Cardiac fibroblast (primary cell): ENCODE data around the gene ZNF526.
A peak's percentile ranks its signal among the peaks of the same experiment; 100 is the strongest.

Experiments used
- DNase-seq, 2 donors: peaks; one replicate each; pipeline versions ENCODE4 v3.0.0 to v3.0.0-alpha.2; 2010; ENCODE audit warnings: low read depth in 2 of 2
- H3K4me3 ChIP-seq, 2 donors: replicated peaks in 1 of 2; 1 replicate in 1 of 2; 2 replicates in 1 of 2; pipeline ENCODE4 v1.5.1; 2011; ENCODE audit warnings: low read depth in 2 of 2, low read length in 2 of 2, mild to moderate bottlenecking in 2 of 2, moderate library complexity in 1 of 2
- TF ChIP-seq, protein P1 (sequence below): IDR thresholded peaks from one replicate; pipeline ENCODE4 v1.5.1; 2011; ENCODE audit warnings: low read depth, mild to moderate bottlenecking, low read length, inconsistent platforms

The ZNF526 gene

DNA sequence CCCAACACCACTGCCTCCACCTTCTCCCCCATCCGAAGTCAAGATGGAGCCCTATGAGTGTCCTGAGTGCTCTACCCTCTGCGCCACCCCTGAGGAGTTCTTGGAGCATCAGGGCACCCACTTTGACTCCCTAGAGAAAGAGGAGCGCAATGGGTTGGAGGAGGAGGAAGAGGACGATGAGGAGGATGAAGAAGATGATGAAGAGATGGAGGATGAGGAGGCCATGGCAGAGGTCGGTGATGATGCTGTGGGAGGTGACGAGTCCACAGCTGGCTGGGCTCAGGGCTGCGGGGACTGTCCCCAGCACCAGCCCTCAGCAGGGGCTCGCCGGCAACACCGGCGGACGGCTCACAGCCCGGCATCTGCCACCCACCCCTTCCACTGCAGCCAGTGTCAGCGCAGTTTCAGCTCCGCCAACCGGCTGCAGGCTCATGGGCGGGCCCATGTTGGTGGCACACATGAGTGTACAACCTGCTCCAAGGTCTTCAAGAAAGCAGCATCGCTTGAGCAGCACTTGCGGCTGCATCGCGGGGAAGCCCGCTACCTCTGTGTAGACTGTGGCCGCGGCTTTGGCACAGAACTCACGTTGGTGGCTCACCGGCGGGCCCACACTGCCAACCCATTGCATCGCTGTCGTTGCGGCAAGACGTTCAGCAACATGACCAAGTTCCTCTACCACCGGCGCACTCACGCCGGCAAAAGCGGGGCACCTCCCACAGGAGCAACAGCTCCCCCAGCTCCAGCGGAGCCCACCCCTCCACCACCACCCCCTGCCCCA is 5.0 kb downstream of the ZNF526 start:
- H3K4me3 ChIP-seq = no peak overlapping the region
- no peak for DNase-seq
- TF ChIP-seq, protein P1, sequence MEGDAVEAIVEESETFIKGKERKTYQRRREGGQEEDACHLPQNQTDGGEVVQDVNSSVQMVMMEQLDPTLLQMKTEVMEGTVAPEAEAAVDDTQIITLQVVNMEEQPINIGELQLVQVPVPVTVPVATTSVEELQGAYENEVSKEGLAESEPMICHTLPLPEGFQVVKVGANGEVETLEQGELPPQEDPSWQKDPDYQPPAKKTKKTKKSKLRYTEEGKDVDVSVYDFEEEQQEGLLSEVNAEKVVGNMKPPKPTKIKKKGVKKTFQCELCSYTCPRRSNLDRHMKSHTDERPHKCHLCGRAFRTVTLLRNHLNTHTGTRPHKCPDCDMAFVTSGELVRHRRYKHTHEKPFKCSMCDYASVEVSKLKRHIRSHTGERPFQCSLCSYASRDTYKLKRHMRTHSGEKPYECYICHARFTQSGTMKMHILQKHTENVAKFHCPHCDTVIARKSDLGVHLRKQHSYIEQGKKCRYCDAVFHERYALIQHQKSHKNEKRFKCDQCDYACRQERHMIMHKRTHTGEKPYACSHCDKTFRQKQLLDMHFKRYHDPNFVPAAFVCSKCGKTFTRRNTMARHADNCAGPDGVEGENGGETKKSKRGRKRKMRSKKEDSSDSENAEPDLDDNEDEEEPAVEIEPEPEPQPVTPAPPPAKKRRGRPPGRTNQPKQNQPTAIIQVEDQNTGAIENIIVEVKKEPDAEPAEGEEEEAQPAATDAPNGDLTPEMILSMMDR = no peak

DNA sequence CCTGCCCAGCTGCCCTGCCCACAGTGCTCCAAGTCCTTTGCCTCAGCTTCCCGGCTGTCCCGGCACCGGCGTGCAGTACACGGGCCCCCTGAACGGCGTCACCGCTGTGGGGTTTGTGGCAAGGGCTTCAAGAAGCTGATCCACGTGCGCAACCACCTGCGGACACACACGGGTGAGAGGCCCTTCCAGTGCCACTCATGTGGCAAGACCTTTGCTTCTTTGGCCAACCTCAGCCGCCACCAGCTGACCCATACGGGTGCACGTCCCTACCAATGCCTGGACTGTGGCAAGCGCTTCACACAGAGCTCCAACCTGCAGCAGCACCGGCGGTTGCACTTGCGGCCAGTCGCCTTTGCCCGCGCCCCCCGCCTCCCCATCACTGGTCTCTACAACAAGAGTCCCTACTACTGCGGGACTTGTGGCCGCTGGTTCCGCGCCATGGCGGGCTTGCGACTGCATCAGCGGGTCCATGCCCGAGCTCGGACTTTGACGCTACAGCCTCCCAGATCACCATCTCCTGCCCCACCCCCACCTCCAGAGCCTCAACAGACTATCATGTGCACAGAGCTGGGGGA is 5.7 kb downstream of the ZNF526 start:
- TF ChIP-seq, protein P1 = no peak
- no peak for DNase-seq
- H3K4me3 ChIP-seq = no peak overlapping the region

DNA sequence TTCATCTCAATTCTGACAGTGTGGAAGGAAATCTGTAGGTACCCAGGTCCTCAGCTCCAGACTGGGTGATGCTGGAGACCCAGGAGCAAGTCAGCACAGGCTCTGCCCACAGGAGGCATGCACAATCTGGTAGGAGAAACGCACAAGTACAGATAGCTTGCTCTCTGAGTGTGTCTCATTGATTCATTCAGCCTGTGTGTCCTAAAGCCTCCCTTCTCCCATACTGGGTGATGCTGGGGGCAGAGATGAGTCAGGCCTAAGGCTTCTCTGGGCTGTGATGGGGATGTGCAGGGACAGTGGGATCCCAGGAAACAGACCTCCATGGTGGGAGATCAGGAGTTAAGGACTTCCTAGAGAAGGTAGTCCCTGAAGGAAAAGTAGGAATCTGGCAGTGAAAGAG is 6.8 kb downstream of the ZNF526 start:
- H3K4me3 ChIP-seq = no peak overlapping the region
- TF ChIP-seq, protein P1 = no peak
- no peak for DNase-seq

DNA sequence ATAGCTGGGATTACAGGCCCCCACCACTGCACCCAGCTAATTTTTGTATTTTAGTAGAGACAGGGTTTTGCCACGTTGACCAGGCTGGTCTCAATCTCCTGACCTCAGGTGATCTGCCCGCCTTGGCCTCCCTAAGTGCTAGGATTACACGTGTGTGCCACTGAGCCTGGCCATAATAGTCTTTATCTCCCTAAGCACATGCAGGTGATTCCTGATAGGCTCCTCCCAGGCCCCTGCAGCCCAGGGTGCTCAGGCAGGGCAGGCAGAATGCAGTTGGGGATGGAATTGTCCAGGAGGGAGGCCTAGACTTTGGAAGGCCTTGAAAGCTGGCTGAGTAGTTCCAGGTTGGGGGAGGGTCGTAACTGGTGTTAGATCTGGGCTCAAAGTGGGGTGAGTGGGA is 8.5 kb downstream of the ZNF526 start:
- TF ChIP-seq, protein P1 = no peak
- DNase-seq = no peak
- H3K4me3 ChIP-seq = no peak overlapping the region

DNA sequence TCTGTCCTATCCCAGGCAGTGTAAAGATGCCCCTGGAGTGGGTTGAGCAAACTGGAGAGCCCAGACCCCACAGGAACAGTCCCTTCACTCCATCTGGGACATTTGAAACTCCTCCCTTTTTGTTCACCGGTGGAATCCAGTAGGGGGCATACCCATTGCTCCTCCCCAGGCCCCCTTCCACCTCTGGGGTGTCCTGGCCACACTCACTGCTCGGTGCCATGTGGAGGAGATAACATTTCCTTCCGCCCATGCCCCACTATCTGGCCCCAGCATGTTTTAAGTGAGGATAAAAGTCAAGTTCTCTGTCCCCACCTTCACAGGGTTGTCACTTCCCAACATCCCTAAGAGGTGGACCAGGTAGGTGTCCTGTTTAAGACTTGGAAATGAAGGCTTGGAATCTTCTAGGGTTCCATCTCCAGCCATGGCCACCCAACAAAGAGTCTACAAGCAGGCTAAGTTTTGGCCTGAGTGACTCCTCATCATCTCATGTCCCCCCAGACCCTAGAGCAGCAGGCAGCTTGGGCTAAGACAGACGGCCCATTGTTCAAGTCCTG is 9.3 kb downstream of the ZNF526 start:
- DNase-seq = no peak
- TF ChIP-seq, protein P1 = peak; percentile 8
- no peak overlapping the region for H3K4me3 ChIP-seq

DNA sequence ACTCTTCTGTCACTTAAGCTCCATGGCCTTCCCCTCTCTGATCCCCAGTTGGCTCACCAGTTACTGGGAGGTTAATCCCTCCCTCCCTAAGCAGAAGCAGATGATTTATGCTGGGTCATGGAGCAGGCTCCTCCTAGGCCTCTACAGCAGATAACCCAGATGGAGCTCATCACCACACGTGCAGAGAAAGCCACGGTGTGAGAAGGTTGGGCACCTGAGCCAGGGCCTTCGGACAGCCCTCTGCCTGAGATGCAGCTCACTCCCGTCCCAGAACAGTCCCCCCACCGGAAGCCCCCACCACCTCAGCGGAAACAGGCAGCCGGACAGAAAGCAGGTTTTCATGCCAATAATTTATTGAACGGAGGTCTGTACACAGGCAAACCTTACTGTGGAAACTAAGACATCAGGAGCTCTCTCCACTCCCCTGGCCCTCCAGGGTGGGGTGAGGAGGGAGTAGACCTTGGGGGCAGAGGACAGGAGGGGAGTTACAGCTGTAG is 9.8 kb downstream of the ZNF526 start:
- H3K4me3 ChIP-seq = no peak overlapping the region
- DNase-seq = no peak
- TF ChIP-seq, protein P1 = no peak
